Trophoblast cell (in vitro differentiated cells and primary cell): Measurements from ENCODE around the gene ZNF157.
A peak's percentile ranks its signal among the peaks of the same experiment; 100 is the strongest.

Experiments used
- DNase-seq, 2 donors: peaks; one replicate each; pipeline ENCODE4 v3.0.0-alpha.2; 2016
- H2AFZ ChIP-seq: 2 replicates; pipeline ENCODE4 v1.6.1; 2013; ENCODE audit warnings: low read length, moderate library complexity, mild to moderate bottlenecking; ENCODE audit not compliant: insufficient read depth, poor library complexity
- H2AK5ac ChIP-seq: 2 replicates; pipeline ENCODE4 v1.6.1; 2013; ENCODE audit warnings: mild to moderate bottlenecking, low read length
- H2BK120ac ChIP-seq: 2 replicates; pipeline ENCODE4 v1.6.1; 2013; ENCODE audit warnings: low read length, mild to moderate bottlenecking, moderate library complexity; ENCODE audit not compliant: insufficient read depth, poor library complexity
- H2BK12ac ChIP-seq: 2 replicates; pipeline ENCODE4 v1.6.1; 2013; ENCODE audit warnings: mild to moderate bottlenecking, low read length, moderate library complexity
- H2BK5ac ChIP-seq: 2 replicates; pipeline ENCODE4 v1.6.1; 2013; ENCODE audit warnings: low read length, low read depth, moderate library complexity, mild to moderate bottlenecking; ENCODE audit not compliant: poor library complexity
- H3K14ac ChIP-seq: 2 replicates; pipeline ENCODE4 v1.6.1; 2013; ENCODE audit warnings: mild to moderate bottlenecking, low read length
- H3K18ac ChIP-seq: 2 replicates; pipeline ENCODE4 v1.6.1; 2013; ENCODE audit warnings: mild to moderate bottlenecking, low read length
- H3K23ac ChIP-seq: 2 replicates; pipeline ENCODE4 v1.6.1; 2013; ENCODE audit warnings: low read length
- H3K27ac ChIP-seq: 2 replicates; pipeline ENCODE4 v1.5.1; 2013; ENCODE audit warnings: low read depth, mild to moderate bottlenecking, inconsistent platforms, low read length, moderate library complexity
- H3K27me3 ChIP-seq: 2 replicates; pipeline ENCODE4 v1.6.1; 2013; ENCODE audit warnings: inconsistent platforms, mild to moderate bottlenecking, low read length, moderate library complexity; ENCODE audit not compliant: insufficient read depth
- H3K36me3 ChIP-seq, 2 experiments: 1 replicate in 1 of 2; 2 replicates in 1 of 2; pipeline ENCODE4 v1.6.1; 2013; ENCODE audit warnings: low read length in 2 of 2, mild to moderate bottlenecking in 2 of 2, moderate library complexity in 1 of 2; ENCODE audit not compliant: insufficient read depth in 2 of 2, control insufficient read depth in 1 of 2
- H3K4ac ChIP-seq: 2 replicates; pipeline ENCODE4 v1.6.1; 2013; ENCODE audit warnings: low read depth, mild to moderate bottlenecking, low read length, moderate library complexity
- H3K4me1 ChIP-seq, 2 experiments: 1 replicate in 1 of 2; 2 replicates in 1 of 2; pipeline ENCODE4 v1.6.1; 2013; ENCODE audit warnings: low read length in 2 of 2, mild to moderate bottlenecking in 2 of 2, moderate library complexity in 1 of 2; ENCODE audit not compliant: insufficient read depth in 2 of 2, control insufficient read depth in 1 of 2
- H3K4me2 ChIP-seq: 2 replicates; pipeline ENCODE4 v1.6.1; 2013; ENCODE audit warnings: inconsistent platforms, mild to moderate bottlenecking, low read length, moderate library complexity
- H3K4me3 ChIP-seq: 2 replicates; pipeline ENCODE4 v1.5.1; 2013; ENCODE audit warnings: mild to moderate bottlenecking, low read depth, low read length, inconsistent platforms
- H3K79me1 ChIP-seq: one replicate; pipeline ENCODE4 v1.6.1; 2013; ENCODE audit warnings: low read length
- H3K79me2 ChIP-seq: 2 replicates; pipeline ENCODE4 v1.6.1; 2013; ENCODE audit warnings: low read length, mild to moderate bottlenecking; ENCODE audit not compliant: control insufficient read depth, insufficient read depth, poor library complexity
- H3K9ac ChIP-seq: 2 replicates; pipeline ENCODE4 v1.6.1; 2013; ENCODE audit warnings: mild to moderate bottlenecking, low read length
- H3K9me3 ChIP-seq: 2 replicates; pipeline ENCODE4 v1.6.1; 2013; ENCODE audit warnings: low read depth, mild to moderate bottlenecking, control low read depth, inconsistent platforms, low read length; ENCODE audit not compliant: insufficient read depth
- H4K12ac ChIP-seq: 2 replicates; pipeline ENCODE4 v1.6.1; 2013; ENCODE audit warnings: low read depth, mild to moderate bottlenecking, low read length, moderate library complexity
- H4K8ac ChIP-seq: 2 replicates; pipeline ENCODE4 v1.6.1; 2013; ENCODE audit warnings: low read depth, mild to moderate bottlenecking, low read length, moderate library complexity
- H4K91ac ChIP-seq: one replicate; pipeline ENCODE4 v1.6.1; 2013; ENCODE audit warnings: low read depth, mild to moderate bottlenecking, low read length, moderate library complexity
- WGBS: extraction: QIAGEN DNeasy Blood & Tissue Kit; methylation state at CpG from one replicate; pipeline ENCODE4 v1.1.7; 2013; ENCODE audit warnings: missing lambda C conversion rate; ENCODE audit not compliant: insufficient read length, insufficient coverage; ENCODE audit errors: extremely low coverage; 5-methylcytosine and 5-hydroxymethylcytosine counted together

ZNF157 gene

GRCh38 chrX:47420962-47421361, 50.6 kb downstream of the ZNF157 start:
- H2AFZ ChIP-seq, result no peak overlapping the region
- no CpG with 5 or more reads among the region's 5 CpGs for WGBS

GRCh38 chrX:47422444-47422843, 52.1 kb downstream of the ZNF157 start:
- H3K9ac ChIP-seq, result no peak overlapping the region
- no peaks in the 10 kb centered on the region for H3K36me3 ChIP-seq
- no peak overlapping the region for H3K14ac ChIP-seq
- H3K4me1 ChIP-seq, result no peaks in the 10 kb centered on the region
- H2BK120ac ChIP-seq, result no peak overlapping the region
- H2BK5ac ChIP-seq, result no peak overlapping the region
- H3K9me3 ChIP-seq, result peaks cover 2% of the 10 kb centered on the region
- no peak overlapping the region for H2BK12ac ChIP-seq
- no peaks in the 10 kb centered on the region for H3K27me3 ChIP-seq
- H3K4me3 ChIP-seq, result no peak overlapping the region
- no peak overlapping the region for H4K8ac ChIP-seq
- DNase-seq, result no peak
- no peak overlapping the region for H3K18ac ChIP-seq
- H4K91ac ChIP-seq, result no peak overlapping the region
- H3K4me2 ChIP-seq, result no peak overlapping the region
- no peaks in the 10 kb centered on the region for H3K79me1 ChIP-seq
- H3K23ac ChIP-seq, result no peak overlapping the region
- no peaks in the 10 kb centered on the region for H3K79me2 ChIP-seq
- H3K4ac ChIP-seq, result no peak overlapping the region
- no peak overlapping the region for H2AFZ ChIP-seq
- no CpG with 5 or more reads among the region's 2 CpGs for WGBS
- no peak overlapping the region for H3K27ac ChIP-seq
- no peak overlapping the region for H2AK5ac ChIP-seq
- no peak overlapping the region for H4K12ac ChIP-seq

More at GRCh38 chrX:47420962-47421361, 50.6 kb downstream of the ZNF157 start:
- H4K91ac ChIP-seq, result no peak overlapping the region
- H3K9ac ChIP-seq, result no peak overlapping the region
- no peaks in the 10 kb centered on the region for H3K4me1 ChIP-seq
- no peaks in the 10 kb centered on the region for H3K36me3 ChIP-seq
- no peaks in the 10 kb centered on the region for H3K27me3 ChIP-seq
- no peak overlapping the region for H3K4ac ChIP-seq
- no peak overlapping the region for H2BK120ac ChIP-seq
- no peaks in the 10 kb centered on the region for H3K79me1 ChIP-seq
- H2BK5ac ChIP-seq, result no peak overlapping the region
- no peak overlapping the region for H4K12ac ChIP-seq
- no peak overlapping the region for H2BK12ac ChIP-seq
- DNase-seq, result no peak
- no peak overlapping the region for H3K18ac ChIP-seq
- H3K79me2 ChIP-seq, result no peaks in the 10 kb centered on the region
- no peak overlapping the region for H3K23ac ChIP-seq
- H3K4me3 ChIP-seq, result no peak overlapping the region
- no peak overlapping the region for H2AK5ac ChIP-seq
- H3K14ac ChIP-seq, result no peak overlapping the region
- H4K8ac ChIP-seq, result no peak overlapping the region
- no peak overlapping the region for H3K27ac ChIP-seq
- no peak overlapping the region for H3K4me2 ChIP-seq
- peaks cover 2% of the 10 kb centered on the region for H3K9me3 ChIP-seq

GRCh38 chrX:47430925-47431324, 60.5 kb downstream of the ZNF157 start:
- H2AK5ac ChIP-seq, result no peak overlapping the region
- no peak overlapping the region for H4K91ac ChIP-seq
- no peak overlapping the region for H4K12ac ChIP-seq
- DNase-seq, result no peak
- no peaks in the 10 kb centered on the region for H3K9me3 ChIP-seq
- H3K4me2 ChIP-seq, result no peak overlapping the region
- H3K4ac ChIP-seq, result no peak overlapping the region
- no peaks in the 10 kb centered on the region for H3K79me1 ChIP-seq
- no peaks in the 10 kb centered on the region for H3K79me2 ChIP-seq
- H2BK120ac ChIP-seq, result no peak overlapping the region
- no peak overlapping the region for H3K4me3 ChIP-seq
- H3K9ac ChIP-seq, result no peak overlapping the region
- no peak overlapping the region for H2BK12ac ChIP-seq
- no peak overlapping the region for H3K27ac ChIP-seq
- WGBS, result no CpG with 5 or more reads among the region's 5 CpGs
- no peak overlapping the region for H4K8ac ChIP-seq
- no peak overlapping the region for H3K18ac ChIP-seq
- H3K4me1 ChIP-seq, result no peaks in the 10 kb centered on the region
- H3K27me3 ChIP-seq, result no peaks in the 10 kb centered on the region
- no peaks in the 10 kb centered on the region for H3K36me3 ChIP-seq
- H3K14ac ChIP-seq, result no peak overlapping the region
- H2AFZ ChIP-seq, result no peak overlapping the region
- no peak overlapping the region for H3K23ac ChIP-seq
- no peak overlapping the region for H2BK5ac ChIP-seq

- H3K23ac ChIP-seq, result no peak overlapping the region
- H3K79me1 ChIP-seq, result no peaks in the 10 kb centered on the region
- no peak overlapping the region for H2BK5ac ChIP-seq
- H3K27me3 ChIP-seq, result no peaks in the 10 kb centered on the region
- no peak overlapping the region for H2BK12ac ChIP-seq
- peak in 1 of 2 donors; percentile 14 for DNase-seq
- no peak overlapping the region for H4K8ac ChIP-seq
- H3K9me3 ChIP-seq, result no peaks in the 10 kb centered on the region
- no peak overlapping the region for H3K4me2 ChIP-seq
- no peak overlapping the region for H2AFZ ChIP-seq
- H4K91ac ChIP-seq, result no peak overlapping the region
- no peaks in the 10 kb centered on the region for H3K79me2 ChIP-seq
- no peak overlapping the region for H2BK120ac ChIP-seq
- H3K36me3 ChIP-seq, result peaks cover 3 to 6% of the 10 kb centered on the region in 2 experiments
- no CpG with 5 or more reads among the region's 2 CpGs for WGBS
- no peak overlapping the region for H3K4ac ChIP-seq
- H2AK5ac ChIP-seq, result no peak overlapping the region
- no peak overlapping the region for H3K18ac ChIP-seq
- no peak overlapping the region for H3K9ac ChIP-seq
- no peak overlapping the region for H3K27ac ChIP-seq
- no peaks in the 10 kb centered on the region for H3K4me1 ChIP-seq
- H3K14ac ChIP-seq, result no peak overlapping the region
- H4K12ac ChIP-seq, result no peak overlapping the region
- H3K4me3 ChIP-seq, result no peak overlapping the region
Measured at GRCh38 chrX:47446431-47446830, 76.1 kb downstream of the ZNF157 start.
